Stimulated activated CD8-positive, alpha-beta memory T cell treated with anti-CD3 and anti-CD28 coated beads, Interleukin-15, amount 100 ng/mL, for 48 hours (primary cell): ENCODE results near the gene WNT4.

Experiments used
- DNase-seq, 2 donors: peaks; one replicate each; pipeline ENCODE4 v3.0.0-alpha.2; 2020; ENCODE audit warnings: low read depth in 2 of 2

The WNT4 gene

GRCh38 chr1:22163564-22163963 is 20.7 kb upstream of the WNT4 start:
- no peak for DNase-seq

GRCh38 chr1:22163137-22163536 is 20.2 kb upstream of the WNT4 start:
- DNase-seq = no peak

- DNase-seq = no peak
These were observed 17.0 kb upstream of the WNT4 start for GRCh38 chr1:22159891-22160290.

GRCh38 chr1:22158654-22159053 is 15.8 kb upstream of the WNT4 start:
- no peak for DNase-seq

GRCh38 chr1:22157359-22157966 is 14.6 kb upstream of the WNT4 start:
- no peak for DNase-seq

GRCh38 chr1:22155517-22155916 is 12.6 kb upstream of the WNT4 start:
- DNase-seq = no peak

GRCh38 chr1:22154626-22155025 is 11.7 kb upstream of the WNT4 start:
- no peak for DNase-seq

GRCh38 chr1:22153660-22154437 is 11.0 kb upstream of the WNT4 start:
- DNase-seq = no peak

GRCh38 chr1:22150923-22151322 is 8.0 kb upstream of the WNT4 start:
- no peak for DNase-seq

- DNase-seq = no peak
These were observed 407 bp downstream of the WNT4 start for GRCh38 chr1:22142315-22143064.

GRCh38 chr1:22141554-22142314 is 1.2 kb downstream of the WNT4 start:
- DNase-seq = no peak

- DNase-seq = no peak
These were observed 2.2 kb downstream of the WNT4 start for GRCh38 chr1:22140694-22141093.

GRCh38 chr1:22139817-22140216 is 3.1 kb downstream of the WNT4 start:
- DNase-seq = no peak

GRCh38 chr1:22139066-22139594 is 3.8 kb downstream of the WNT4 start:
- no peak for DNase-seq

GRCh38 chr1:22137004-22137720 is 5.7 kb downstream of the WNT4 start:
- no peak for DNase-seq

GRCh38 chr1:22133931-22134324 is 9.0 kb downstream of the WNT4 start:
- no peak for DNase-seq

GRCh38 chr1:22133247-22133930 is 9.5 kb downstream of the WNT4 start:
- DNase-seq = no peak

GRCh38 chr1:22132517-22133235 is 10.2 kb downstream of the WNT4 start:
- DNase-seq = no peak

- DNase-seq = peak; percentile 36 to 42
These were observed 10.9 kb downstream of the WNT4 start for GRCh38 chr1:22131875-22132486.
